Measurements from ENCODE around the gene TASP1. TPM values are rescaled to one million over a fixed set of nuclear protein-coding genes. Genes with fewer than 3 reads are reported as not detected.

The TASP1 gene
- total RNA-seq, 1 experiment from 2014 or later, result 6.3 TPM

DNA sequence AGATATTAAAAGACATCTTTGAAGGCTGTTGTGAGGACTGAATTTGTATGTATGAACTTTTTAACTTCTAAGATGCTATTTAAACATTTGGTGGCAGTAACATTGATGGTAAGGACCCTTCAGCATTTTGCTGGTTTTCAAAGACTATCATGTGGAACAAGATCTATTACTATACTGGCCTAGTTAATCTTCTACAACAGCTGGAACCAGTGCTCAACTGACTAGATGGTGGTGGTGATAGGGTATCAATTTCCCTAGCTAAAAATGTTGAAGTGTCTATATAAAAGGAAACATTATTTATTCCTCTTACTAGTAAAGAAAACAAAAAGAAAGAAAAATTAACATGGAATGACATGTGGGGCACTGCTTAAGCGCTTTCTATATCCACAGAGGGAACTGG is 195.7 kb downstream of the TASP1 start:
- no peak for DNase-seq (ENCODE audit: low read depth)

DNA sequence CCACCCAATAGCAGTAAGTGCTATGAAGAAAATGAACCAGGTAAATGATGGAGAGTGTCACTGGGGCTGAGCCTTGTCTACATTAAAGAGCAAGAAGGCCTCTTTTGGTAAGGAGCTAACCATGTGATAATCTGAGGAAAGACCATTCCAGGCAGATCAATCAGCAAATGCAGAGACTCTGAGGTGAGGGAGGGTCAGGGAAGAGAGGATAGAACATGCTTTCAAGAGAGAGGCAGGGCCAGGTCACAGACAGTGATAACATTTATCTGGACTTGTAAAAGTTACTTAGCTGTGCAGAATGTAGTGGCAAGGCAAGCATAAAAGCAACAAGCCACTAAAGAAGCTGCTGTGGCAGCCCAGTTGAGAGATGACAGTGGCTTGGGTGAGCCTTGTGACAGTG is 197.3 kb downstream of the TASP1 start:
- DNase-seq (ENCODE audit: low read depth), result no peak

DNA sequence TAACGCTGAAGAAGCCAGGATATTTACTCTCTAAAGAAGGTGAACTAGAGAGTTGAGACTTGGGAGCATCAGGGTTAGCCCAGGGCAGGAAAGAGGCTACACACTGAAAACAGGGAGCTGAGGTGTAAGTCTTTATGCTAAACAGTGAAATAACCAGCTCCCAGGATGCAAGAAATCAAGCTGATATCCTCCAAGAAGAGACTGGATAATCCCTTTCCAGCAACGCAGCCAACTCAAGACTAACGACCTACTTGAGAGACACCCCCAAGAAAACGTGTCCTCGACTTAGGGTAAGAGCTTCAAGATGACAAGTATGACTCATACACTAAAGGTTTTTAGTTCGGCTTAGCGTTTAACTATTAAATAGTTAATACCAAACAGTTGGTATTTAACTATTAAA is 202.2 kb downstream of the TASP1 start:
- DNase-seq (ENCODE audit: low read depth), result no peak

DNA sequence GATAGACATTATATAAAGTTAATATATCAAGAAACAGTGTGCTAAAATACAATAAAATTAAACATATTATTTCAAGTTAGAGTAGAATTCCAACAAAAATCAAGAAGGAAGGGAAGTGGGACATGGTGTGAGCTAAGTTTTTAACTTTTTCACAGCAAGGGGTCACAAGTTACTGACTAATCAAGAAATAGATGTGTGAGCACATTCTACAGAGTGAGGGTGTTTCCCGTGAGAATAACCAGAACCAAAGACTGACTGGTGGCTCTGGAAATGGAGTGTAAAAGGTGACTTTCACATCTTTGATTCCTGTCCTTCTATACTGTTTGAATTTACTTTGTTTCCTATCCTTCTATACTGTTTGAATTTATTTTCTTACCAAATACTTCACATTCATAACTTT is 206.6 kb downstream of the TASP1 start:
- DNase-seq (ENCODE audit: low read depth), result no peak

DNA sequence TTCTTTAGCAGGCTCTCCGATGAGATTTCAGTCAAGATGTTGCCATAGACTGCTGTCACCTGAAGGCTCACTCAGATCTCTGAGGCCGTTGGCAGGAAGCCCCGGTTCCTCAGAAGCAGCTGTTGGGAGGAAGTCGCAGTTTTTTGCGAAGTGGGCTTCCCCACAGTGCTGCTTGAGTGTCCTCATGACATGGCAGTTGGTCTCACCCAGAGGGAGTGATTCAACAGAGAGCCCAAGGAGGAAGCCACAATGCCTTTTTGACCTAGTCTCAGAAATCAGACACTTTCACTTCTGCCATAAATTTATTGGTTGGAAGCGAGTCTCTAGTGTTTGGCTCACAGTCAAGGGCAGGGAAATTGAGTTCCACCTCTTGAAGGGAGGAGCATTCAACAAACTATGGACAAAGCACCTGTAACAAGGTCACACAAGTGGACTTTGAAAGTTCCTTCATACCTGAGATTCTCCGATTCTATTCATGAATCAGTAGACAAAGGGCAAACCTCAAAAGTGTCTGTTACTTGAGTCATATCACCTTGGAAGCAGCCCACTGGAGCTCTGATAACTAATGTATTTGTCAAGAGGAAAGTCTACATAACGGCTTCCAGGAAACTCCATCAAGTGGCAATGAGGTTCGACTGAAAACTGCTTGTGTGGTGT is 208.3 kb downstream of the TASP1 start:
- peak; percentile 83 for DNase-seq (ENCODE audit: low read depth)

DNA sequence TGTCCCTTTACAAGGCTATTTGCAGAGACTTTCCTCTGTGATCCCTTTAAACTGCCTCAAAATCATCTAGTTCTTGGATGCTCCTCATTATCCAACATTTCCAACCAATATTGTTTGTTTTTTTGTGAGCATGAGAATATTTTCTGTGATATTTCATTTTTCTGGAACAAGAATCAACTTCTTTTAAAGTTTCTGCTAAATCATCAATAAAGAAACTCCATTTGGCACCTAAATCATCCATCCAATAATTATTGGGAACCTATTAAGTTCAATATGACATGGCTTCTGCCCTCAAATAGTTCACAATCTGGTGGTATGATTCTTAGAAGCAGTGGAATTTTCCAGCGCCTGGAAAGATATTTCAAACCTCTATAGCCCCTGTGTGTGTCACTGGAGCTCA is 210.0 kb downstream of the TASP1 start:
- DNase-seq (ENCODE audit: low read depth), result no peak

DNA sequence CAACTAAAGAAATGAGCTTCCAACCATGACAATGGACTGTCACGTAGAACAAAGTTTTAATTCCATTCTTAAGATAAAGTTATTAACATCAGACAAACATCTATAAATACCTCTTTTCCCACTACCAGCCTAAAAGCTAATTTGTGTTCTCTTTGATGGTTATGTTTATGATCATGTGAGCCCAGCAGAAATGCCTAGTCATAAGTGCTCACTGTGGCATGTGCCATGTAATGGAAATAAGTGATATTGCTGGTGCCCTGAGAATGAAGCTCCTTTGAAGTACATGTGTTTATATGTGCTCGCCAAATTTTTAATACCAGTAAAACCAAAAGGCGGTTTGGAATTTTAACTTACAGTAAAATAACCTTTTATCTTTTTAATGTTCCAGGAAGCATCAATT is 211.9 kb downstream of the TASP1 start:
- DNase-seq (ENCODE audit: low read depth), result no peak

DNA sequence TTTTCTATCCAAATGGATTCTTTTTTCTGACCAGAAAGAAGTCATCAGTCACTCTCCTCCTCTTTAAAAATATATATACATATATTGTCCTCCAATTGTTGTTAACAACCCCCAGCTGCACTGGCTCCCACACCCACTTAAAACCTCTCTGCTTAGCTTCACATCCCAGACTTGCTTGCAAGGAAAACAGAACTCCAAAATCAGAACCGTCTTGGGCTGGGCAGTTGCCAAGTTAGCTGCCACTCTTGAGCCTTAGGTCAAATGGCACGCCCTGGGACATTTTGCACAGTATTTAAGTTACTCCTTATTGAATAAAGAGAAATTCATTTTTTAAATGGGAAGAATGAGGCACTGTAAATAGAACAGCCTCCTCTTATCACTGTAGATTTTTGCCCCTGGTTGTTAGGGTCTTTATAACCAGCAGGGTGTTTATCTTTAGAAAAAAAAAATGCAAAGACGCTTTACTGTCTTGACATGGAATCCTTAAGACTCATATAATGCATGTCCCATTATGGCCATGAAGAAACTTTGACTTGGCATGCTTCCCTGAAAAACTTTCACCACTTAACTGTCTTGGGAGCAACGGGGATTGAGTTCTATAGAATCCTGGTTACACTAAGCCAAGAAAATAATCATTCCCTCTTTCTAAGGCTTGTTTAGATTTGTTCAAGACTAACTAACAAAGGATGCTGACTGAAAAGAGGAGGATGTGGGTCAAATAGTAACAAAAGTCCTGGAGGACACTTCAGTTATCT is 213.2 kb downstream of the TASP1 start:
- no peak for DNase-seq (ENCODE audit: low read depth)

DNA sequence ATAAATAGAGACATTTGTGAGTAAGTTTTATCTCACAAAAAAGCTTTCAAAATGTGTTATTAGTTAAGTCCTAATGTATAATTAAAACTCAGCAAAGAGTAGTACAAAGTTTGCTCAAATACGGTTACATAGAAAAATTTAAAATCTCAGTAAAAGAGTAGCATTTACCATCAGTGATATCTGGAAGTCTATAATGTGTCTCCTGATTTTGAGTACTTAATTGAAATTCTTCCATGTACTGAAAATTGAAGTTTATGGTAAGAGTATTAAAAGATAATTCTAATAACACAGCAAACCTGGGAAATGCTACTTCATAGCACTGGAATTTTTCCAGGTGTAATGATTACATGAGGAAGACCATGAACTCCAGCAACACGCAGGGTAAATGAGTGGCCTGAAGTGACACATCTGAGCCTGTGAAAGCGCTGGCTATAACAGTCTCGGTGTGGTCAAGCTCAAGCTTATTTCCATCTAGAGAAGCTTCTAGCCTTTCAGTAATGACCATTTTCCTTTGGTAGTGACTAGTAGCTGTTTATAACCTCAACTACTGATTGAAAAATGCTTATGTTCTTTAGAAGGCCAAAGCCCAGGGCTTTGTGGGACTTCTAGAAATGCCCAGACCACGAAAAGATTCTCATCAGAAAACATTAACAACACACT is 214.4 kb downstream of the TASP1 start:
- DNase-seq (ENCODE audit: low read depth), result no peak

DNA sequence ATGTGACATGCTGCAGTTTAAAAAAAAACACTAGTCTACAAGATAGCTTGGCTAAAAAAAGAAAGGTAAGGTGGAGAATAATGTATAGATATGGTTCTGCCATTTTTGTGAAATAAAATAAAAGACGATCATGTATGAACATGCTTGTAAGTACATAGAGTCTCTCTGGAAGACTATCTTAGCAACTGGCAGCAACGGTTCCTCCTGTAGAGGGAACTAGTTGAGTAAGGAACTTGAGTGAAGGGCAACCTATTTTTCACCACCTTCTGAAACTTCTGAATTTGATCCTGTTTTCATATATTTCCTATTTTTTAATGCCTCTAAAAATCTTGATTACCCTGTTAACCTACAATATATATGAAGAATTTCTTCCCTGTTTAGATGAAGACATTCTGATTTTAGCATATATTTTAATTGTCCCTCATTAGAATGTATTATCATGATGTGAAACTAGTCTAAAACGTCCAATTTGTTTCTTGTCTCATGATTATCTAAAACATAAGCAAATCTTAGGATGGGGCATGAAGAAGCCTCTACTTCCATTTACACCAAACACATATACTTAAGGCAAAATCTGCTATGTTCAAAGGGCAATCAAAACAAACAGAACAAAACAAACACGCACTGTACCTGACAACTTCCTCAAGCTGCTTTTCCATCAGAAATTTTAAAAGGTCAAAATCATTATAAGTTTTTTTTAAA is 215.1 kb downstream of the TASP1 start:
- no peak for DNase-seq (ENCODE audit: low read depth)

DNA sequence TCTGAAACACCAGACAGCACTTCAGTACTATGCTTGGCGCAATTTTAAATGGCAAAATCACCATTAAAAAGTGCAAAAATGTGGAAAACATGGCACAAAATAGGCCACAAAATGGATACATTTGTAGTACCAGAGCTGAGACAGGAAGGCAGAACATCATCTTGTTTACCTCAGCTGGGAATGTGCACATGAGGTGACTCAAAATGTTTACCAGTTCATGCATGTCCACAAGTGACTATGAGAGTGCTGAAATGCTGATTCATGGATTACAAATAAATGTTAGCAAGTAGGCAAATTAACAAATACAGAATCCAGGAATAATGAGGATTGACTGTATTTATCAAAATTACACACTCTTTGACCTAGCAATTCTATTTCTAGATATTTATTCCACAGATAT is 216.1 kb downstream of the TASP1 start:
- peak; percentile 12 for DNase-seq (ENCODE audit: low read depth)

DNA sequence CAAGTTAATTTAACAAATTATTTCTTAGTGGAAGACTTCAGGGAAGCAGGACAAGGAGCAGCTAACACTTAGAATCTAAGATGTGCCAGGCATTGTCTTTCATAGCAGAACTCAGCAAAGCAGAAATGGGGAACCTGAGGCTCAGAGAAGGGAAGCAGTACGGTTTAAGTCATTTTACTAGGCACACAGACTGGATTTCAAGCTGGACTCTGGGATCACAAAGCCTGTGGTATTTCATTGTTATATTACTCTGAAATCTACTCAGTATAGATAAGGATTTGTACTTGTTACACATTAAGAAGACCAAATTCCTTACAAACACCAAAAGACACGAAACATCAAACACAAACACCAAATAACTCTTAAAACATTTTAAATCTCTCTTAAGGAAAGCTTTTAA is 218.1 kb downstream of the TASP1 start:
- no peak for DNase-seq (ENCODE audit: low read depth)

DNA sequence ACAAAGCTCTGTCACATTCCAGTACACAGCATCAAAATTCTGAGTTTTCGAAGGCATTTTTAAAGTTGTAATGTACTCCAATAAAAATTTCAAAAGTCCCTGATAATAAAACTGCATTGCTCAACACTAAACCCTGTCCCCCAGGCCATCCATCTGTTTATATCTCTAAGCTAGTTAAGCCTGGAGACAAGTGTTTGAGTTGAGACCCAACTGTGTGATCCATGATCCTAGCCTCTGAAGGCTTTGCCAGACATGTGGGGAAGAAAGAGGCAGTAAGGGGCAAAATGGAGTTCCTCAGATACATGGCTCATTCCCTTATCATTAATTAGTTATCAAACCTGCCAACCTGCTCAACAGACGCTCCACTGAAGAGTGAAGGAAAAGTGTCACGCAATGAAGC is 219.3 kb downstream of the TASP1 start:
- DNase-seq (ENCODE audit: low read depth), result no peak

DNA sequence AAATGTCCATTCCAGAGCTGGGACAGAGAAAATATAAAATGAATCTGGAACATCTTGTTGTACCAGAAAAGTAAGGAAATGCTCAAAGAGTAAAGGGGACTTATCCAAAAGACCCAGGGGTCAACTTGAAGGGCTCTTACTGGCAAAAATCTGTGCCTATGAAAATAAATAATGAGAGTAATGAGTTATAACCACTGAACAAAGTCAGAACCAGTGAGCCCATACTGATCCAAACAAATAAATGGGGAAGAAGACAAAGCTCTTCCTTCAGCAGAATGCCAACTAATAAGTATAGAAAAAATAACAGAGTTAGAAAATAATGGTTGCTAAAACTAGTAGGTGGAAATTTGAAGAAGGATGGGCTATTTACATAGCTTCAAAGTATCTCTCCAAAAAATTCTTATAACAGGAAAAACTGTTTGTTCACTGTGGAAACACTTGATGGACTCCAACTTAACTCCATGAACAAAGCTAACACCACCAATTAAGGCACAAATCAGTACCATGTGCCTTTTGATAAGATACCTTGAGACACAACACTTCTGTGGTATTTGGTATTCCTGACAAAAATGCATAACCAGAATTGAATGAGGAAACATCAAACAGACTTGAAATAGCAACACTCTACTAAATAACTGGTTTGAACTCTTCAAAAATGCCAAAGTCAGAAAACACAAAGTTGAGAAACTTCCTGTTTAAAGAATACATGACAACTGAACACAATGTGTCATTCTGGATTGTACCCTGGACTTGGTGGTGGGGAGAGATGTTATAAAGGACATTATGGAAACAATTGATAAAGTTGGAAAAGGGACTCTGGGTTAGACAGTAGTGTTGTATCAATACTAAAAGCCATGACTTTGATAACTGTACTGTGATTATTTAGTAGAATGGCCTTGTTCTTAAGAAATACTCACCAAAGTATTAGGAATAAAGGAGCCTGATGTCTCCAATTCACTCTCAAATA is 220.2 kb downstream of the TASP1 start:
- no peak for DNase-seq (ENCODE audit: low read depth)

DNA sequence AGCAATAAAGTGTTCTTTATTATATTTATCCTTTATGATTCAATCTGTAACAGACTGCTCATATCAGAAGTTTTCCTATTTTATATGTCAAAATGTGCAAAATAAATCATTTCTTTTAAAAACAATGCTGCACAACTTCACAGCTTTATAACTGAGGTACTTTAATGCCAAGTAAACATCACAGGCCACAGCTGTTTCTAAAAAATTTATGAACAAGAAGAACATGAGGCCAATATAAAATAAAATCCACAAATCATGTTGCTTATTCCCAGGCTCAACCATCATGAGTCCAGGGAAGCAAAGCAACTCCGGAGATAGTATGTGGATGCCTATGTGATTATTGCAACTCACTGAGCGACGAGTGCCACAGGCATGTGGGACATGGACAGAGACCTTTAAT is 222.2 kb downstream of the TASP1 start:
- no peak for DNase-seq (ENCODE audit: low read depth)

DNA sequence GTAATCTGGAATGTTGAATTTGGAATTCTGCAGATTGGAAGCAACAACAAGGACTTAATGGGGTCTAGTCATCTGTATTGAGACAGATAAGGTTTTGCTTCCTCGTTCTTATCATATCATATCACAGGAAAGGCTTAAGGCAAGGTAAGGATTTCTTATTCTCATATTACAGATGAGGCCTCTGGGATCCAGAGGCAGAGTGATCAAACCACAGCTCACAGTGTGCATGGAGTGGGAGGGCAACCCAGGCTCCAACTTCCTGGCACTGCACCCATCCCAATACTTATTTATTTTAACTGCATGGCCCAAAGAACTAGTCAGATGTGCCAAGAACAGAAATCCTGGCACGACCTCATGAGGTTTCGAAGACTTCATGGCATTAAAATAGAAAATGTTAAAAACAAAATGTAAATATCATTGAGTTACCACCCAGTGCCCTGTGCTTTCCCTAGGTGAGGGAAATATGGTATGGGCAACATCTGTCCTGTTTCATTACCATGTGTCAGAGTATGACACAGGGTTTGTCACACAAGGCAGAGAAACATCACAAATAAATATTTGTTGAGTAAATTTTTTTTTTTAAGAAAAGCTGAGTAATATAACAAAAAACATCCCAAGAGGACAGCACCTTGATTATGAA is 225.8 kb downstream of the TASP1 start:
- peak; percentile 13 for DNase-seq (ENCODE audit: low read depth)

DNA sequence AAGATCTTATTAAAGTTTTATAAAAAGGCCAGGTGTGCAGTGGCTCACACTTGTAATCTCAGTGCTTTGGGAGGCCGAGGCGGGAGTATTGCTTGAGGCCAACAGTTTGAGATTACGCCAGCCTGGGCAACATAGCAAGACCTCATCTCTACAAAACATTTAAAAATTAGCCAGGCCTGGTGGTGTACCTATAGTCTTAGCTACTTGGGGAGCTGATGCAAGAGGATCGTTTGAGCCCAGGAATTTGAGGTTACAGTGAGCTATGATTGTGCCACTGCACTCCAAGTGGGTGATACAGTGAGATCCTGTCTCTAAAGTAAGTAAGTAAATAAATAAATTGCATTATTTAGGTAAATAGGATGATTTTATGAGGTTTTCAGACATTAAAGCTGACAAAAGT is 234.4 kb downstream of the TASP1 start:
- no peak for DNase-seq (ENCODE audit: low read depth)

DNA sequence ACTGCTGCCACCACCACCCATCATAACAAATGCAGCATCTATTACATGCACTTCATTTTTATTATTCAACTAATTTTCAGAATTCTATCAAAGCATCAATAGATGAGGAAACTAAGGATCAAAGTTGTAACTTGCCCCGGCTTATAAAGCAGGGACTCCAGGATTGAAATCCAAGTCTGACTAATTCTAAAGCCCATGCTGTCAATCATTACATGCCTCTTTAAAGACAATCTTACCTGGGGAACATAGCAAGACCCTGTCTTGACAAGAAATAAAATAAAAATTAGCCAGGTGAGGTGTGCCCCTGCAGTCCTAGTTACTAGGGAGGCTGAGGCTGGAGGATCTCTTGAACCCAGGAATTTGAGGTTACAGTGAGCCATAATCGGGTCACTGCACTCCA is 235.3 kb downstream of the TASP1 start:
- no peak for DNase-seq (ENCODE audit: low read depth)

DNA sequence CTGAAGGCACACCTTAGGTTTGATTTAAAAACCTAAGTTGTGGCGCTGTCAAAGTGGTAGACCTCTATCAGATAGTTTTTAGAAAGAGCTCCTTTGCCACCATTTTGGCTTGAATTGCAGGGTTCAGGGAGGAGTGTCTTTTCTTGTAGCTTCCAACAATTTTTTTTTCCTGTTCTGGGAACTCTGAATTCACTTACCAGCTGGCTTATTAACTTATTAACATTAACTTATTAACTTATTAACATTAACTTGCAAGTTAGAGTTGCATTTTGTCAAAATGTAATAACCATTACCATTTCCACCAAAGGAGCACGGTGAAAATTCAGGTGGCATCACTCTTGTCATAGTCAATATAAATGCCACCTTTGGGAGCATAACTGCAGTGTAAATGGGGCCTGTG is 235.7 kb downstream of the TASP1 start:
- no peak for DNase-seq (ENCODE audit: low read depth)

DNA sequence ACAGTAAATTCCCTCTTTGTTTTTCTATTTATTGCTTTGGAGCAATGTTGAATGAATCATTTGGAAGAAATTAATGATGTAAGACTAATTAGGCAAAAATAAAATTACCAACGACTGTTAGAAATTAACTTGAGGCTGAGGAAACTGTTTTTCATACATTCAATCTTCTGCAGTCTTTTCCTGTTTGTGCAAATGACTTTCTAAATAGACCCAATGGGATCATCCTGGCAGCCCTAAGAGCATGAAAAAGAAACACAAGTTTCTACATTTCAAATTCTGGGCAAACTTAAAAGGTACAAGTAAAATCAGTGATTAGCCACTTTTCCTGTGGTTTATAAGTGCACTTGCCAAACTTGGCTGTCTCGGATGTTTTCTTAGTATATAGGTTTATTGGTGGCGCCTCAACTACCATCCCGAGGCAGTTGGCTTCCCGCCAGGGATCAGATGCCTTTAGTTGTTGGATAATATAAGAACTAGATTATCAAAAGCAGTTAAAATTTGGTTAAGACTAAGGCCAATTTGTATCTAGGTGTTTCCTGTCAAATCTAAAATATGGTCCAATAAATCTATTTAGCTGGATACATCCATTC is 236.5 kb downstream of the TASP1 start:
- no peak for DNase-seq (ENCODE audit: low read depth)
